Tibial nerve (tissue), 4 donors: Measurements from ENCODE around the gene INPP4A.

Experiments
- EP300 ChIP-seq, 2 donors: sonication (generic); formaldehyde crosslinking; IDR thresholded peaks; one replicate each; pipeline ENCODE4 v1.6.1; 2017; ENCODE audit warnings: antibody characterized with exemption in 2 of 2, mild to moderate bottlenecking in 1 of 2
- TF ChIP-seq, protein P1 (sequence below), 5 experiments: fragments of 200-600 bp in 3 of 5; fragments of 450-650 bp in 2 of 5; sonication (generic) in 3 of 5; IDR thresholded peaks; one replicate each; pipeline ENCODE4 v1.5.1; 2016 to 2019; ENCODE audit warnings: antibody characterized with exemption in 5 of 5, mild to moderate bottlenecking in 3 of 5, moderate library complexity in 2 of 5

DNA sequence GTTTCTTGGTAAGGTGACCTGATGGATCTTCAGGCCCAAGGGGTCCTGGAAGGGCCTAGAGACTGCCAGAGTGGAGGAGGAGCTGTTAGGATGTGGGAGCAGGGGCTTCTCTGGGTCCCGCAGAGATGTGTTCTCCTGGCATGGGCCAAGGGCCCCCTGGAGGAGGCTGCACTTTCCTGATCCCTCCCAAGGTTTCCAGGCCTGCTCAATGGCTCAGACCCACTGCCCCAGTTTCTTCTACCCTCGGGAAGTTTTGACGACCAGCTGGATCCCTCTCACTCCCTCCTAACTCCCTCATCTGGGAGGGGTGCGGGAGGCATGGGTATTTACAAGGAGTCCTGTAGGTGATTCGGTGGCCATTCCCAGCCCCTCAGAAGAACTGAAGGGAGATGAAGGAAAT, 127.6 kb downstream of the INPP4A start:
- TF ChIP-seq, protein P1, sequence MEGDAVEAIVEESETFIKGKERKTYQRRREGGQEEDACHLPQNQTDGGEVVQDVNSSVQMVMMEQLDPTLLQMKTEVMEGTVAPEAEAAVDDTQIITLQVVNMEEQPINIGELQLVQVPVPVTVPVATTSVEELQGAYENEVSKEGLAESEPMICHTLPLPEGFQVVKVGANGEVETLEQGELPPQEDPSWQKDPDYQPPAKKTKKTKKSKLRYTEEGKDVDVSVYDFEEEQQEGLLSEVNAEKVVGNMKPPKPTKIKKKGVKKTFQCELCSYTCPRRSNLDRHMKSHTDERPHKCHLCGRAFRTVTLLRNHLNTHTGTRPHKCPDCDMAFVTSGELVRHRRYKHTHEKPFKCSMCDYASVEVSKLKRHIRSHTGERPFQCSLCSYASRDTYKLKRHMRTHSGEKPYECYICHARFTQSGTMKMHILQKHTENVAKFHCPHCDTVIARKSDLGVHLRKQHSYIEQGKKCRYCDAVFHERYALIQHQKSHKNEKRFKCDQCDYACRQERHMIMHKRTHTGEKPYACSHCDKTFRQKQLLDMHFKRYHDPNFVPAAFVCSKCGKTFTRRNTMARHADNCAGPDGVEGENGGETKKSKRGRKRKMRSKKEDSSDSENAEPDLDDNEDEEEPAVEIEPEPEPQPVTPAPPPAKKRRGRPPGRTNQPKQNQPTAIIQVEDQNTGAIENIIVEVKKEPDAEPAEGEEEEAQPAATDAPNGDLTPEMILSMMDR (IDR thresholded peaks at IDR 0.05), result no peak
- no peak for TF ChIP-seq EP300 (IDR thresholded peaks at IDR 0.05)
